Fibroblast of mammary gland (primary cell): ENCODE data around the gene HMGB2.

Source experiments
- DNase-seq: peaks from one replicate; pipeline ENCODE4 v3.0.0-alpha.2; 2010; ENCODE audit warnings: low read depth
- H3K4me3 ChIP-seq: 2 replicates; pipeline ENCODE4 v1.5.1; 2011; ENCODE audit warnings: low read depth, mild to moderate bottlenecking, low read length, moderate library complexity; ENCODE audit not compliant: control insufficient read depth
- CTCF ChIP-seq: conservative IDR thresholded peaks from 2 replicates; pipeline ENCODE4 v1.5.1; 2011; ENCODE audit warnings: low read depth, low read length, inconsistent platforms; ENCODE audit not compliant: control insufficient read depth, insufficient read depth

Gene HMGB2

GRCh38 chr4:173362666-173363065, 28.5 kb upstream of the HMGB2 start:
- no peak for TF ChIP-seq CTCF
- no peak for DNase-seq
- no peak overlapping the region for H3K4me3 ChIP-seq

GRCh38 chr4:173360587-173361221, 26.5 kb upstream of the HMGB2 start:
- DNase-seq = no peak
- TF ChIP-seq CTCF = peak; percentile 40
- H3K4me3 ChIP-seq = no peak overlapping the region

- H3K4me3 ChIP-seq = no peak overlapping the region
- TF ChIP-seq CTCF = no peak
- no peak for DNase-seq
Measured at GRCh38 chr4:173357939-173358338, 23.8 kb upstream of the HMGB2 start.

GRCh38 chr4:173347467-173347866, 13.3 kb upstream of the HMGB2 start:
- H3K4me3 ChIP-seq = no peak overlapping the region
- no peak for DNase-seq
- TF ChIP-seq CTCF = no peak

- peak; percentile 43 for DNase-seq
- no peak for TF ChIP-seq CTCF
- H3K4me3 ChIP-seq = no peak overlapping the region
Measured at GRCh38 chr4:173346074-173346473, 11.9 kb upstream of the HMGB2 start.

- TF ChIP-seq CTCF = no peak
- no peak overlapping the region for H3K4me3 ChIP-seq
- DNase-seq = no peak
Measured at GRCh38 chr4:173345648-173346047, 11.5 kb upstream of the HMGB2 start.
